ENCODE results near the gene HSD11B2.

DNA sequence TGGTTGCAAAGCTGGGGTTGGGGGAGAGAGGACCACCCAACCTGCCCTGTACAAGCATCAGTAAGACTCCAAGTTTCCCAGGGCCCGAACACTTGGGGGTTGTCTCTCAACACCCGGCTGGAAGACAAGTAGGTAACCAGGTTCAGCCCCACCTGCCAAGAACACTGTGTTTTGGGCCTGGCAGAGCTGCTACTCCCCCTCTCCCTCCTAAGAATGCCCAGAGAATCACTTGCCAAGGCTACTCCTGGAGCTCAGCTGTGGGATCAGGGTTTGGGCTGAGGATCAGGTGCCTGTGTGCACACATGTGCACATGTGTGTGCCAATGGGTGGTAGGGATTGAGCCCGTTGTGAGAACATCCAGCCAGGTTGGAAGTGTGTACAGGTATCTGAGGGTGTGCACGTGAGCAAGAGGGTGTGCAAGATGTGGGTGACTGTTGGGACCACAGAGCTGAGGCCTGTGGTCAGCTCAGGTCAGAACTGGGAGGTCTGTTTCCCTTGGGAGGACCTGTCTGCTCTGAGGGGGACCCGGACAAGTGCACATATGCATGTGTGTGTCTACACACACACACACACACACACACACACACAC, 2.3 kb downstream of the HSD11B2 start:
- TF ChIP-seq, protein P1, sequence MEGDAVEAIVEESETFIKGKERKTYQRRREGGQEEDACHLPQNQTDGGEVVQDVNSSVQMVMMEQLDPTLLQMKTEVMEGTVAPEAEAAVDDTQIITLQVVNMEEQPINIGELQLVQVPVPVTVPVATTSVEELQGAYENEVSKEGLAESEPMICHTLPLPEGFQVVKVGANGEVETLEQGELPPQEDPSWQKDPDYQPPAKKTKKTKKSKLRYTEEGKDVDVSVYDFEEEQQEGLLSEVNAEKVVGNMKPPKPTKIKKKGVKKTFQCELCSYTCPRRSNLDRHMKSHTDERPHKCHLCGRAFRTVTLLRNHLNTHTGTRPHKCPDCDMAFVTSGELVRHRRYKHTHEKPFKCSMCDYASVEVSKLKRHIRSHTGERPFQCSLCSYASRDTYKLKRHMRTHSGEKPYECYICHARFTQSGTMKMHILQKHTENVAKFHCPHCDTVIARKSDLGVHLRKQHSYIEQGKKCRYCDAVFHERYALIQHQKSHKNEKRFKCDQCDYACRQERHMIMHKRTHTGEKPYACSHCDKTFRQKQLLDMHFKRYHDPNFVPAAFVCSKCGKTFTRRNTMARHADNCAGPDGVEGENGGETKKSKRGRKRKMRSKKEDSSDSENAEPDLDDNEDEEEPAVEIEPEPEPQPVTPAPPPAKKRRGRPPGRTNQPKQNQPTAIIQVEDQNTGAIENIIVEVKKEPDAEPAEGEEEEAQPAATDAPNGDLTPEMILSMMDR (IDR thresholded peaks at IDR 0.05), result no peak
- TF ChIP-seq ZFX (IDR thresholded peaks at IDR 0.05; ENCODE audit: borderline replicate concordance), result no peak

All from 22Rv1 (cell line).